Pancreas (tissue), 10 donors: ENCODE measurements around the gene RASAL2. TPM values are rescaled to one million over a fixed set of nuclear protein-coding genes. Genes with fewer than 3 reads are reported as not detected.

Experiments
- ATAC-seq, 4 donors: fragments of 200-7000 bp; cut with Tn5 transposase; one replicate each; pipeline versions ENCODE4 v1.8.0 to v1.9.1; 2020; ENCODE audit warnings: mild to moderate bottlenecking in 4 of 4, moderate library complexity in 4 of 4
- DNase-seq, 6 donors: peaks; one replicate each; pipeline ENCODE4 v3.0.0-alpha.2; 2020
- FAIRE-seq: peaks from 2 replicates; lab custom pipeline; 2012; peaks lifted over from hg19 to GRCh38; lab: Jason Lieb, UNC
- H3K27ac ChIP-seq, 4 donors: fragments of 200-600 bp; sonication (generic); 1 replicate in 3 of 4; 2 replicates in 1 of 4; pipeline versions ENCODE4 v1.5.0 to v1.8.0; 2020
- H3K27me3 ChIP-seq, 4 donors: fragments of 200-600 bp; one replicate each; pipeline ENCODE4 v1.8.0; 2021
- H3K36me3 ChIP-seq, 3 donors: fragments of 200-600 bp; sonication (generic) in 1 of 3; one replicate each; pipeline versions ENCODE4 v1.5.0 to v1.8.0; 2020 to 2021
- H3K4me1 ChIP-seq, 3 donors: fragments of 200-600 bp; one replicate each; pipeline ENCODE4 v1.8.0; 2021
- H3K4me3 ChIP-seq, 4 donors: fragments of 200-600 bp; sonication (generic) in 2 of 4; one replicate each; pipeline versions ENCODE4 v1.5.0 to v1.8.0; 2020 to 2021
- H3K9me3 ChIP-seq, 4 donors: fragments of 200-600 bp; one replicate each; pipeline ENCODE4 v1.8.0; 2021
- CTCF ChIP-seq, 4 donors: fragments of 200-600 bp; sonication (generic) in 3 of 4; IDR thresholded peaks; one replicate each; pipeline versions ENCODE4 v1.5.0 to v1.8.0; 2021; ENCODE audit warnings: antibody characterized with exemption in 4 of 4
- WGBS, 2 donors: extraction: QIAGEN DNeasy Blood & Tissue Kit; methylation state at CpG; one replicate each; pipeline ENCODE4 v1.1.7; 2013; 5-methylcytosine and 5-hydroxymethylcytosine counted together
- intact Hi-C, 3 donors: fragments of 100-400 bp; cut with DNase I; formaldehyde crosslinking; loops; one replicate each; pipeline versions ENCODE4 v1.11.1 to v1.14.2; 2022
- polyA plus RNA-seq, 2 donors: library from polyadenylated mRNA; stranded (reverse); fragments of 200-250 nt; gene quantifications; one replicate each; pipeline ENCODE4 v1.2.3, GENCODE V29; 2013
- total RNA-seq, 6 donors: library from RNA; stranded (reverse); fragmentation: NEBNext Ultra II Directional in 4 of 6; extraction: Animal tissue kit (Norgen Biotek cat#: 25700) in 4 of 6; gene quantifications; one replicate each; pipeline versions ENCODE4 v1.2.1 to v1.2.4, GENCODE V29; 2021 to 2023
- donor health status: healthy with polysubstance abuse.
- donor health status: DM: no; HTN: no; CAD: no; lungs with moderate emphysema.
- donor health status: DM: no; HTN: no; CAD: no.
- donor health status: control.
- donor health status: control.
- donor health status: Bipolar disorder and iron deficiency.
- donor health status: DM: yes; HTN: yes; CAD: no.
- donor health status: DM: no; HTN: no; CAD: no.
- donor health status: DM: no; HTN: no; CAD: no.
- donor health status: DM: yes; HTN: yes; CAD: no.

The RASAL2 gene
- total and polyA plus RNA-seq, 8 donors, result 2.5 to 12.9 (median 4.9) TPM

- 83 to 84% methylated on average over 4 of the region's 4 CpGs for WGBS, 2 donors
- ATAC-seq, result no peak
- no peak for TF ChIP-seq CTCF (IDR thresholded peaks at IDR 0.05)
- H3K27me3 ChIP-seq, result no peaks in the 10 kb centered on the region
- no peaks in the 10 kb centered on the region for H3K36me3 ChIP-seq
- no peak for DNase-seq
- no peak overlapping the region for H3K4me3 ChIP-seq
- no peak overlapping the region for H3K27ac ChIP-seq
- no peaks in the 10 kb centered on the region for H3K9me3 ChIP-seq
- H3K4me1 ChIP-seq, result no peaks in the 10 kb centered on the region
- no peak for FAIRE-seq
- intact Hi-C loops, result no loop called here
These were observed 416.3 kb downstream of the RASAL2 start for GRCh38 chr1:178510155-178510554.

GRCh38 chr1:178512566-178513277, 418.8 kb downstream of the RASAL2 start, which contains the start of gene TEX35:
TSS of gene TEX35 (plus strand) at chr1:178513109. CDS start at chr1:178513189, 80 bp downstream.
- Histone ChIP-seq H3K9me3 (no peaks in the 10 kb centered on the region), H3K27me3 (no peaks in the 10 kb centered on the region), H3K4me1 (no peaks in the 10 kb centered on the region), H3K27ac (no peak within 1 kb of the TSS), H3K4me3 (no peak within 1 kb of the TSS), H3K36me3 (no peaks in the 10 kb centered on the region)
- intact Hi-C loops, result no loop called here
- ATAC-seq (no peak), DNase-seq (no peak), FAIRE-seq (no peak)
- WGBS, 2 donors, result 90 to 93% methylated on average over 19 of the region's 19 CpGs
- TF ChIP-seq CTCF (IDR thresholded peaks at IDR 0.05), result no peak

- H3K4me1 ChIP-seq, result no peaks in the 10 kb centered on the region
- DNase-seq, result no peak
- H3K27me3 ChIP-seq, result no peaks in the 10 kb centered on the region
- intact Hi-C loops, result no loop called here
- WGBS, 2 donors, result 66 to 74% methylated on average over 14 of the region's 14 CpGs
- no peaks in the 10 kb centered on the region for H3K9me3 ChIP-seq
- H3K27ac ChIP-seq, result no peak overlapping the region
- FAIRE-seq, result no peak
- ATAC-seq, result peak in 1 of 4 donors; percentile 15
- TF ChIP-seq CTCF (IDR thresholded peaks at IDR 0.05), result no peak
- H3K36me3 ChIP-seq, result no peaks in the 10 kb centered on the region
- no peak overlapping the region for H3K4me3 ChIP-seq
These were observed 419.5 kb downstream of the RASAL2 start for GRCh38 chr1:178513278-178513983.

GRCh38 chr1:178516110-178516509, 422.2 kb downstream of the RASAL2 start:
- 87 to 92% methylated on average over 4 of the region's 4 CpGs for WGBS, 2 donors
- Histone ChIP-seq H3K36me3 (no peaks in the 10 kb centered on the region), H3K4me1 (no peaks in the 10 kb centered on the region), H3K27me3 (no peaks in the 10 kb centered on the region), H3K9me3 (no peaks in the 10 kb centered on the region), H3K4me3 (no peak overlapping the region), H3K27ac (no peak overlapping the region)
- TF ChIP-seq CTCF (IDR thresholded peaks at IDR 0.05), result no peak
- no peak for ATAC-seq
- DNase-seq, result no peak
- no peak for FAIRE-seq
- intact Hi-C loops, result no loop called here

GRCh38 chr1:178518894-178519293, 425.0 kb downstream of the RASAL2 start:
- TF ChIP-seq CTCF (IDR thresholded peaks at IDR 0.05), result no peak
- Histone ChIP-seq H3K4me3 (no peak overlapping the region), H3K27me3 (no peaks in the 10 kb centered on the region), H3K4me1 (no peaks in the 10 kb centered on the region), H3K36me3 (no peaks in the 10 kb centered on the region), H3K9me3 (no peaks in the 10 kb centered on the region), H3K27ac (no peak overlapping the region)
- ATAC-seq, result no peak
- WGBS, 2 donors, result 59 to 72% methylated on average over 4 of the region's 4 CpGs
- FAIRE-seq, result no peak
- intact Hi-C loops, result no loop called here
- no peak for DNase-seq
